ENCODE data around the gene PPHLN1. TPM values are rescaled to one million over a fixed set of nuclear protein-coding genes. Genes with fewer than 3 reads are reported as not detected.

Gene PPHLN1
- total RNA-seq, 6 experiments from 2014 or later, result 15.8 to 33.0 (median 21.5) TPM

DNA sequence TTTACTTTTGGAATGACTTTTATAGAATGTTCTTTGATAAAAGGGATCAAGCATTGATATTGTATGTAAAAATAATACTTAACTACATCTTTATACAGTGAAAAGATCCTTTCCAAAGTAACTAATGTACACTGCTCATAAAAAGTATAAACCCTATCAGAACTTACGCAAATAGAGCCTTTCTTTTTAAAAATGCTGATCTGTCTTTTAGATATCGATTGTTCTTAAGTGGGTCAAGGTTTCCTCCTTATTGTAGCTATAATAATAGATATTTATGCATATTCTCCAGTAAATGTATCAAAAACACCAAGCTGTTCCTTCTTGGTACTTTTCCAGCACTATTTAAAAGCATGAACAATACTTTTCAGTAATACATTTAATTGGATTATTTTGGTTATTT is 68.5 kb downstream of the PPHLN1 start:
- DNase-seq (no peak), ATAC-seq (no peak)
- Histone ChIP-seq H3K27me3 (no peaks in the 10 kb centered on the region), H3K27ac (no peak overlapping the region), H3K4me3 (no peak overlapping the region), H3K36me3 (peaks cover 0 to 15% (median 0%) of the 10 kb centered on the region in 4 donors), H3K4me1 (no peaks in the 10 kb centered on the region), H3K9me3 (no peaks in the 10 kb centered on the region)
- no peak for TF ChIP-seq POLR2A (IDR thresholded peaks at IDR 0.05)
- TF ChIP-seq, protein P1, sequence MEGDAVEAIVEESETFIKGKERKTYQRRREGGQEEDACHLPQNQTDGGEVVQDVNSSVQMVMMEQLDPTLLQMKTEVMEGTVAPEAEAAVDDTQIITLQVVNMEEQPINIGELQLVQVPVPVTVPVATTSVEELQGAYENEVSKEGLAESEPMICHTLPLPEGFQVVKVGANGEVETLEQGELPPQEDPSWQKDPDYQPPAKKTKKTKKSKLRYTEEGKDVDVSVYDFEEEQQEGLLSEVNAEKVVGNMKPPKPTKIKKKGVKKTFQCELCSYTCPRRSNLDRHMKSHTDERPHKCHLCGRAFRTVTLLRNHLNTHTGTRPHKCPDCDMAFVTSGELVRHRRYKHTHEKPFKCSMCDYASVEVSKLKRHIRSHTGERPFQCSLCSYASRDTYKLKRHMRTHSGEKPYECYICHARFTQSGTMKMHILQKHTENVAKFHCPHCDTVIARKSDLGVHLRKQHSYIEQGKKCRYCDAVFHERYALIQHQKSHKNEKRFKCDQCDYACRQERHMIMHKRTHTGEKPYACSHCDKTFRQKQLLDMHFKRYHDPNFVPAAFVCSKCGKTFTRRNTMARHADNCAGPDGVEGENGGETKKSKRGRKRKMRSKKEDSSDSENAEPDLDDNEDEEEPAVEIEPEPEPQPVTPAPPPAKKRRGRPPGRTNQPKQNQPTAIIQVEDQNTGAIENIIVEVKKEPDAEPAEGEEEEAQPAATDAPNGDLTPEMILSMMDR (IDR thresholded peaks at IDR 0.05), result no peak
- intact Hi-C loops (cut with DNase I), result no loop called here
- 71% methylated on average over 2 of the region's 2 CpGs for WGBS (ENCODE audit: insufficient coverage, low coverage, low lambda C conversion rate, missing lambda C conversion rate)

DNA sequence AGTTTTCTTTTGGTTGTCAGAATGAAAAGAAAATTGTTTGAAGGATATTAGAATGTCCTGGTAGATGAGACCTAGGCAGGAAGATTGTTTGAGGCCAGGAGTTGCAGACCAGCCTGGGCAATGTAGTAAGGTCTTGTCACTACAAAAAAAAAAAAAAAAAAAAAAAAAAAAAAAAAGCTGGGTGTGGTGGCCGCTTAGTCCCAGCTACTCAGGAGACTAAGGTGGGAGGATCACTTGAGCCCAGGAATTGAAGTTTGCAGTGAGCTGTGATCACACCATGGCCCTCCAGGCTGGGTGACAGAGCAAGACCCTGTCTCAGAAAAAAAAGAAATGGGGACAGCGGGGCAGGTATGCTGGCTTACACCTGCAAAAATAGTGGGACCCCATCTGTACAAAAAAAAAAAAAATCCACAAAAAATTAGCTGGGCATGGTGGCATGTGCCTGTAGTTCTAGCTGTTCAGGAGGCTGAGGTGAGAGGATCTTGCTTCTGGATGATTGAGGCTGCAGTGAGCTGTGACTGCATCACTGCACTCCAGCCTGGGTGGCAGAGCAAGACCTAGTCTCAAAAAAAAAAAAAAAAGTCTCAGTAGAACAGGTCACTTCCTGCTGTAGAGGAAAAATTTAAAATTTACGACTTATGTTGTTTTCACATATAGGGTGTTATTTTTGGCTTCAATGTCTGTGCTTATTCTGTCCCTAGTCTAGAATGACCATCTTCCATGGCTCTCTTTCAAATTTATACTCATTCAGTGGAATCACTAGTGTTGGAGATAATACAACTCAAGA is 70.7 kb downstream of the PPHLN1 start:
- intact Hi-C loops (cut with DNase I), result no loop called here
- Histone ChIP-seq H3K4me3 (no peak overlapping the region), H3K9me3 (no peaks in the 10 kb centered on the region), H3K27ac (no peak overlapping the region), H3K4me1 (no peaks in the 10 kb centered on the region), H3K36me3 (peaks cover 0 to 15% (median 0%) of the 10 kb centered on the region in 4 donors), H3K27me3 (no peaks in the 10 kb centered on the region)
- DNase-seq (no peak), ATAC-seq (no peak)
- WGBS (ENCODE audit: insufficient coverage, low coverage, low lambda C conversion rate, missing lambda C conversion rate), result 80% methylated on average over 2 of the region's 3 CpGs
- no peak for TF ChIP-seq POLR2A (IDR thresholded peaks at IDR 0.05)
- TF ChIP-seq, protein P1 (IDR thresholded peaks at IDR 0.05), result no peak

DNA sequence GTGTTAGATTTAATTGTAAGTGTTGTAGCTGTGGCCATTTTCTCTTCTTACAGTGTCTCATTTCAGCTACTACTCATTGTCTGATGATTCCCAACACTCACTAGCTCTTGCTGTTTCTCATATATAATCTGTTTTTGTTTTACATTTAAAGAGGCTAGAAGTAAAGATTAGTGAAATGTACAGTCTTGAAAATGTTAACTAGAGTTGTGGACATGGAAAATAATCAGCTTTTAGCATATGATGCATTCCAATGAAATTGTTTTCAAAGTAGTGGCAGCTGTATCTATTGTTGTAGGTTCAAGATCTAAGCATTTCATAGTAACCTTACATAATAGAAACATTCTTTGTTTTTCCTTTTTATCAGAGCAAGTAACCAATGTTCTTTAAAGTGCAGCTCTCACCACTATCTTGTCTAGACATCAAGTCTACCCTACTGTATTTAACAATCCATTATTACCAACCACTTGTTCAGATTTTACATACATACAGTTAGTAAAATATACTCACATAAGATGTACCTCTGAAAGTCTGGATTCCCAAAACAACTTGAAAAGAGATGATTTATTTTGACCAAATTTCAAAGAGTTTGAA is 76.9 kb downstream of the PPHLN1 start:
- Histone ChIP-seq H3K4me3 (no peak overlapping the region), H3K9me3 (no peaks in the 10 kb centered on the region), H3K36me3 (peaks cover 0 to 8% (median 0%) of the 10 kb centered on the region in 4 donors), H3K27ac (no peak overlapping the region), H3K4me1 (no peaks in the 10 kb centered on the region), H3K27me3 (no peaks in the 10 kb centered on the region)
- intact Hi-C loops (cut with DNase I), result no loop called here
- no peak for DNase-seq
- no peak for ATAC-seq
- TF ChIP-seq, protein P1 (IDR thresholded peaks at IDR 0.05), result no peak
- TF ChIP-seq POLR2A (IDR thresholded peaks at IDR 0.05), result no peak

DNA sequence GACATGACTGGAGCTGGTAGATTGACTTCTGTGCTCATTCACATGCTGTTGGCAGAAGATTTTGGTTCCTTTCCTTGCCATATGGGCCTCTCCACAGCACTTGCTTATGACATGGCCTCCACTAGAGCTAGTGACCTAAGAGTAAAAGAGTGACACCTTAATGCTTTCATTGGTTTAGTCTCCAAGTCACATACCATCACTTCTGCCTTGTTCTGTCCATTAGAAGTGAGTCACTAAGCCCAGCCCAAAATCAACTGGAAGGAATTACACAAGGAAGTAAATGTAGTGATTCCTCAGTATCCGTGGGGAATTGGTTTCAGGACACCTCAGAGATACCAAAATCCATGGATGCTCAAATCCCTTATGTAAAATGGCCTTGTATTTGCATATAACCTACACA is 81.3 kb downstream of the PPHLN1 start:
- intact Hi-C loops (cut with DNase I), result no loop called here
- Histone ChIP-seq H3K4me1 (no peaks in the 10 kb centered on the region), H3K36me3 (no peaks in the 10 kb centered on the region), H3K4me3 (no peak overlapping the region), H3K27ac (no peak overlapping the region), H3K27me3 (no peaks in the 10 kb centered on the region), H3K9me3 (no peaks in the 10 kb centered on the region)
- WGBS (ENCODE audit: insufficient coverage, low coverage, low lambda C conversion rate, missing lambda C conversion rate), result 100% methylated on average over 1 of the region's 1 CpG
- TF ChIP-seq, protein P1 (IDR thresholded peaks at IDR 0.05), result no peak
- no peak for TF ChIP-seq POLR2A (IDR thresholded peaks at IDR 0.05)
- DNase-seq, result no peak
- ATAC-seq, result no peak
